T-cell (primary cell): Measurements from ENCODE around the gene PAPPA. TPM values are rescaled to one million over a fixed set of nuclear protein-coding genes. Genes with fewer than 3 reads are reported as not detected.

Source experiments
- ATAC-seq, 4 experiments: fragments of 200-7000 bp in 3 of 4; fragments of 150-1000 bp in 1 of 4; cut with Tn5 transposase; replicated peaks in 1 of 4; 1 replicate in 3 of 4; 2 replicates in 1 of 4; pipeline ENCODE4 v1.10.0; 2021; ENCODE audit warnings: moderate library complexity in 3 of 4, mild to moderate bottlenecking in 2 of 4, moderate number of reproducible peaks in 1 of 4
- CTCF ChIA-PET, 2 donors: fragments of 300-600 bp; sonication (Branson Sonifier 250); formaldehyde crosslinking; loops; one replicate each; lab custom pipeline; 2022; ENCODE audit warnings: antibody characterized with exemption in 2 of 2; lab: Charles Lee
- POLR2A ChIA-PET, 2 donors: fragments of 300-600 bp; sonication (Branson Sonifier 250); formaldehyde crosslinking; loops; one replicate each; lab custom pipeline; 2022; ENCODE audit warnings: antibody characterized with exemption in 2 of 2; lab: Charles Lee
- DNase-seq, 35 experiments: peaks; one replicate each; pipeline versions ENCODE4 v3.0.0 to v3.0.0-alpha.2; 2013 to 2023
- H3K27ac ChIP-seq: one replicate; pipeline ENCODE4 v1.5.1; 2013; ENCODE audit warnings: low read length
- H3K27me3 ChIP-seq, 2 experiments: replicated peaks in 1 of 2; 1 replicate in 1 of 2; 2 replicates in 1 of 2; pipeline versions ENCODE4 v1.6.1 to v1.7.0; 2013; ENCODE audit warnings: low read length in 1 of 2, mixed read lengths in 1 of 2; ENCODE audit not compliant: control insufficient read depth in 2 of 2, insufficient read depth in 2 of 2; ENCODE audit errors: extremely low read depth in 1 of 2
- H3K36me3 ChIP-seq, 2 donors: 1 replicate in 1 of 2; 2 replicates in 1 of 2; pipeline versions ENCODE4 v1.6.1 to v1.7.0; 2013; ENCODE audit warnings: low read length in 1 of 2; ENCODE audit not compliant: control insufficient read depth in 2 of 2, insufficient read depth in 1 of 2; ENCODE audit errors: extremely low read depth in 1 of 2
- H3K4me1 ChIP-seq, 2 experiments: 1 replicate in 1 of 2; 2 replicates in 1 of 2; pipeline versions ENCODE4 v1.6.1 to v1.7.0; 2013; ENCODE audit warnings: low read length in 2 of 2, mixed read lengths in 1 of 2; ENCODE audit not compliant: insufficient read depth in 2 of 2, control insufficient read depth in 1 of 2; ENCODE audit errors: extremely low read depth in 1 of 2
- H3K4me3 ChIP-seq, 2 donors: 1 replicate in 1 of 2; 2 replicates in 1 of 2; pipeline versions ENCODE4 v1.5.1 to v1.7.0; 2013; ENCODE audit warnings: mild to moderate bottlenecking in 2 of 2, low read length in 1 of 2, moderate library complexity in 1 of 2; ENCODE audit not compliant: control insufficient read depth in 1 of 2; ENCODE audit errors: extremely low read depth in 1 of 2
- H3K9me3 ChIP-seq: 2 replicates; pipeline ENCODE4 v1.7.0; 2013
- H3K27ac Mint-ChIP-seq, 2 donors: one replicate each; pipeline ENCODE4 v1.8.0; 2020 to 2021; ENCODE audit warnings: mild to moderate bottlenecking in 2 of 2, mixed read lengths in 2 of 2
- H3K27me3 Mint-ChIP-seq, 2 donors: one replicate each; pipeline ENCODE4 v1.8.0; 2021 to 2022; ENCODE audit warnings: mixed read lengths in 2 of 2
- H3K36me3 Mint-ChIP-seq: one replicate; pipeline ENCODE4 v1.8.0; 2021; ENCODE audit warnings: mixed read lengths
- H3K4me1 Mint-ChIP-seq, 3 donors: one replicate each; pipeline ENCODE4 v1.8.0; 2020 to 2022; ENCODE audit warnings: mixed read lengths in 3 of 3, mild to moderate bottlenecking in 1 of 3
- H3K4me3 Mint-ChIP-seq, 3 donors: one replicate each; pipeline ENCODE4 v1.8.0; 2020 to 2022; ENCODE audit warnings: mild to moderate bottlenecking in 3 of 3, mixed read lengths in 3 of 3, moderate library complexity in 3 of 3
- H3K9me3 Mint-ChIP-seq, 3 donors: one replicate each; pipeline ENCODE4 v1.8.0; 2020 to 2022; ENCODE audit warnings: mixed read lengths in 3 of 3
- WGBS: methylation state at CpG from one replicate; pipeline ENCODE4 v1.1.5; 2013; ENCODE audit warnings: missing lambda C conversion rate; ENCODE audit not compliant: insufficient coverage; 5-methylcytosine and 5-hydroxymethylcytosine counted together
- total RNA-seq, 35 experiments: library from RNA in 6 of 35; stranded (reverse) in 6 of 35; fragments of 120-200 nt in 1 of 35; gene quantifications; one replicate each; pipeline versions ENCODE4 v1.2.1 to v1.2.4 and lab custom pipeline; 2013 to 2026

PAPPA gene
- total RNA-seq, 5 donors from 2014 or later (not counting 1 experiment from before 2014, with no cell fraction given): 0.03 to 0.09 (median 0.07) TPM; not detected in 2

DNA sequence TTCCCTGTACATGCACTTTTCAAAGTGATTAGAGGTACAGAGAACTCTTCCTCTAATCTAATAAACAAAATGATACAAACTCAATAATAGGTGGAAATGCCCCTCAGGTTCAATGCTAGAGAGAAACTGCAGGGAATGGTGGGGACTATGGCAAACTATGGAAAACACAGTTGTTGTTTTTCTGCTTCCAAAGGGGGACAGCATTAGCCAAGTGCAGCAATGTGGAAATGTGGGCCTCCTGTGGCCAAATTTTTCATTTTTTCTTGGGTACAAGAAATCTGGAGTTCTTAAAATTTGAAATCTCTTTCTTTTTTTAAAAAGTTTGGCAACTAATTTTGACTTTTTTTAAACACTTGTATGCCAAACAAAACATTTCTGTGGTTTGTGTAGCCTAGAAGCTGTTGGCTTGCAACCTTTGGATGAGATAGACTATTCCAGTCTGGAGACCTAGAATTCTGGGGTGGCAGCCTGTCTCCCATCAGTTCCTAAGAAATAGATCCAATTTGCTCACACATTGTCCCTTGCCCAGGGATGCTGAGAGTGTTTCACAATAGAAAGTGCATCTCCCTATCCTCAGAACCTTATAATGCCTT, 218.6 kb downstream of the PAPPA start:
- H3K36me3 Mint-ChIP-seq: no peaks in the 10 kb centered on the region
- CTCF ChIA-PET: interaction anchor here in 1 of 2 donors (0.6 kb wide), 1 partner anchor 99 kb away, joined by 4 read pairs; no protein-coding TSS in a partner anchor
- no peaks in the 10 kb centered on the region for H3K27me3 Mint-ChIP-seq
- no peak for ATAC-seq
- no peaks in the 10 kb centered on the region for H3K4me1 ChIP-seq
- H3K27ac ChIP-seq: no peak overlapping the region
- no peak overlapping the region for H3K4me3 Mint-ChIP-seq
- H3K4me3 ChIP-seq: no peak overlapping the region
- no peaks in the 10 kb centered on the region for H3K36me3 ChIP-seq
- no peaks in the 10 kb centered on the region for H3K27me3 ChIP-seq
- no peak overlapping the region for H3K27ac Mint-ChIP-seq
- DNase-seq: no peak
- H3K4me1 Mint-ChIP-seq: no peaks in the 10 kb centered on the region
- no peaks in the 10 kb centered on the region for H3K9me3 ChIP-seq
- H3K9me3 Mint-ChIP-seq: peaks cover 0 to 2% (median 0%) of the 10 kb centered on the region in 3 donors
- POLR2A ChIA-PET: no interaction called here

DNA sequence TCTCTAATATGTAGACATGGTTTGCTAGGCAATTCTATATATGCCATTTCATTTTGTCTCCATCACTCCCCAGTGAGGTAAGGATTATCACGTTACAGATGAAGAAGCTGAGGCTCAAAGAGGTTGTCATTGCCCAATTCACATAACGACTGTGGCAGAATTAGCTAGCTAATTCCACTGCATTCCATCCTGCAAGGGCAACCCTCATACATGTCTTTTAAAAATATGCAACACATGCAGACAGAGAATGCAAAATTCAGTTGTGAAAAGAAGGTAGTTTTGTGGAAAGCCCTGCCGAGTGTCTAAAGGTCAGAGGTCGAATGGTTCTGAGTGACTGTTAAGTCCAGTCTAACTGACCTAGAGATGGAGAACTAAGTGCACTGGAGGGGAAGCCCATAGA, 219.2 kb downstream of the PAPPA start:
- H3K4me1 Mint-ChIP-seq: no peaks in the 10 kb centered on the region
- H3K4me3 Mint-ChIP-seq: no peak overlapping the region

DNA sequence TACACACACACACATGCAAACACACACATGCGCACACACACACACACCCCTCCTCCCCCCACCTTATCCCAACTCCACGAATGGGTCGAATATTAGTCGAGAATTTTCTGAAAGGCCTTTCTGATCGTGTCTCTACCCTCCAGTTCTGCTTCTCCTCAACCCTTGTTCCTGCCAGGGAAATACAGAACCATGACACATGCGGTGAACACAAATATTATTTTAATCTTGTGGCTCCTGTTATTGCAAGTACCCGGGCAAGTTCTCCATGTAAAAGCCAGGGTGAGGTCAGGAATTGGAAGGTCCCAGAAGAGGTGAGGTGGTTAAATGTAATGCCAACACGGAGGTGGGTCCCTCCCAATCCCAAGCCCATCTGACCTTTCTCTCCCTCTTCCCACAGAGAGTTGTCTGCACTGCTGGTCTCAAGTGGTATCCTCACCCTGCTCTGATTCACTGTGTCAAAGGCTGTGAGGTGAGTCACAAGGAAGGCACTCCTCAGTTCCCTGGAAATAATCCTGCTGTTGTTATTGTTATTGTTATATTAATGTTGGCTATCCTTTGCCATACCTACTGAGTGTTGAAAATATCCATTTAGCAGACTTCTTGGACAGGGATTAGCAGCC, 223.7 kb downstream of the PAPPA start:
- DNase-seq (no peak), ATAC-seq (no peak)
- H3K36me3 ChIP-seq: no peaks in the 10 kb centered on the region
- ChIA-PET POLR2A (no interaction called here), CTCF (no interaction called here)
- 67% methylated on average over 5 of the region's 8 CpGs for WGBS
- no peak overlapping the region for H3K4me3 ChIP-seq
- no peaks in the 10 kb centered on the region for H3K27me3 Mint-ChIP-seq
- no peaks in the 10 kb centered on the region for H3K4me1 ChIP-seq
- no peaks in the 10 kb centered on the region for H3K36me3 Mint-ChIP-seq
- no peak overlapping the region for H3K4me3 Mint-ChIP-seq
- no peak overlapping the region for H3K27ac ChIP-seq
- H3K9me3 ChIP-seq: no peaks in the 10 kb centered on the region
- H3K9me3 Mint-ChIP-seq: peaks cover 0 to 2% (median 0%) of the 10 kb centered on the region in 3 donors
- H3K27me3 ChIP-seq: no peaks in the 10 kb centered on the region
- no peaks in the 10 kb centered on the region for H3K4me1 Mint-ChIP-seq
- no peak overlapping the region for H3K27ac Mint-ChIP-seq

More for the DNA sequence above, 219.2 kb downstream of the PAPPA start:
- no peaks in the 10 kb centered on the region for H3K27me3 Mint-ChIP-seq
- CTCF ChIA-PET: no interaction called here
- POLR2A ChIA-PET: no interaction called here
- Histone ChIP-seq H3K9me3 (no peaks in the 10 kb centered on the region), H3K4me3 (no peak overlapping the region), H3K36me3 (no peaks in the 10 kb centered on the region), H3K27me3 (no peaks in the 10 kb centered on the region), H3K4me1 (no peaks in the 10 kb centered on the region), H3K27ac (no peak overlapping the region)
- H3K9me3 Mint-ChIP-seq: peaks cover 0 to 2% (median 0%) of the 10 kb centered on the region in 3 donors
- H3K36me3 Mint-ChIP-seq: no peaks in the 10 kb centered on the region
- ATAC-seq: no peak
- WGBS: 86% methylated on average over 2 of the region's 4 CpGs
- no peak for DNase-seq
- no peak overlapping the region for H3K27ac Mint-ChIP-seq

GRCh38 chr9:116378873-116379272, 225.3 kb downstream of the PAPPA start:
- no peak overlapping the region for H3K27ac ChIP-seq
- Mint-ChIP-seq H3K27ac (no peak overlapping the region), H3K9me3 (no peaks in the 10 kb centered on the region), H3K4me1 (no peaks in the 10 kb centered on the region), H3K27me3 (no peaks in the 10 kb centered on the region), H3K36me3 (no peaks in the 10 kb centered on the region), H3K4me3 (no peak overlapping the region)
- H3K4me3 ChIP-seq: no peak overlapping the region
- H3K27me3 ChIP-seq: no peaks in the 10 kb centered on the region
- no peaks in the 10 kb centered on the region for H3K4me1 ChIP-seq
- ATAC-seq: no peak
- H3K9me3 ChIP-seq: no peaks in the 10 kb centered on the region
- DNase-seq: no peak
- ChIA-PET CTCF (no interaction called here), POLR2A (no interaction called here)
- H3K36me3 ChIP-seq: no peaks in the 10 kb centered on the region
- 92% methylated on average over 2 of the region's 2 CpGs for WGBS

DNA sequence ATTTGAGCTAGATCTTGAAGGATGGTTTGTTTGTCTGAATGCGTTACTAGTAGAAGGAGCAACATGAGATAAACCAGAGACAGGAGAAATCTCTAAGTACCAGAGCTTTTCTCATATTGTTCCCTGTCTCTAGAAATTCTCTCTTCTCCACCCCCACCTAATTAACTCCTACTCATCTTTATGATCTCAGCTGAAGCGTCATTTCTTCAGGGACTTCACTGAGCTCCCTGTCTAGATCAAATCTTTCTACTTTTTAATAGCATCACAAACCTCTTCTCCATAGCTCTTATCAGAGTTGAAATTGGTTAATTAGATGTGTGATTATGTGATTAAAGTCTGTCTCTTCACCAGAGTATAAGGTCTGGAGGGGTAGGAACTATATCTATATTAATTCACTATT, 226.2 kb downstream of the PAPPA start:
- H3K36me3 ChIP-seq: no peaks in the 10 kb centered on the region
- H3K27ac ChIP-seq: no peak overlapping the region
- no CpG with 5 or more reads among the region's 2 CpGs for WGBS
- Mint-ChIP-seq H3K27ac (no peak overlapping the region), H3K4me1 (no peaks in the 10 kb centered on the region), H3K36me3 (no peaks in the 10 kb centered on the region), H3K9me3 (no peaks in the 10 kb centered on the region), H3K4me3 (no peak overlapping the region), H3K27me3 (no peaks in the 10 kb centered on the region)
- H3K4me1 ChIP-seq: no peaks in the 10 kb centered on the region
- no peaks in the 10 kb centered on the region for H3K9me3 ChIP-seq
- ATAC-seq (no peak), DNase-seq (no peak)
- ChIA-PET POLR2A (no interaction called here), CTCF (no interaction called here)
- H3K27me3 ChIP-seq: no peaks in the 10 kb centered on the region
- no peak overlapping the region for H3K4me3 ChIP-seq

DNA sequence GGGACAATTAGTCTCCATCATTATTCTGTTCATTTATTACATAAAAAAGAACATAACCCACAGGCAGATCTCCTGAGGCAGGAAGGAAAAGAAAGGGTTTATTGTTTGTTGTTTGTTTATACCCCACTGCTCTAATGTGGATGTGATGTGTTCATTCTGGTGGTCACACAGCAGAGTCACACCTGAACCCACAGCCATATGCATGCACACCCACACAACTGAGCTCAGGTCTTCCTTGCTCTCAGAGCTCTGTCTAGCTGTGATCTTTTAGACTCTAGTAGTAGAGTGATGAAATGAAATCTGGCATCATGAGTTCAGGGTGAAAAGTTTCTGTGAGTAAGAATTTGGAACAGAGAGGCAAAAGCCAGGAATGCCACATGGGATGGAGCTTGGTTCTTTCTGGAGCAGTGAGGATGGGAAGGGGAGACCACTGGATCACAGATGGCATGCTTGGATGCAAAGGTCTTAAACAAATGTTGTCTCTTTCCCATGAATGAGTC, 227.0 kb downstream of the PAPPA start:
- H3K4me3 Mint-ChIP-seq: no peak overlapping the region
- no peaks in the 10 kb centered on the region for H3K27me3 Mint-ChIP-seq
- Histone ChIP-seq H3K27me3 (no peaks in the 10 kb centered on the region), H3K9me3 (no peaks in the 10 kb centered on the region), H3K27ac (no peak overlapping the region), H3K36me3 (no peaks in the 10 kb centered on the region), H3K4me1 (no peaks in the 10 kb centered on the region), H3K4me3 (no peak overlapping the region)
- ChIA-PET CTCF (no interaction called here), POLR2A (no interaction called here)
- no peaks in the 10 kb centered on the region for H3K4me1 Mint-ChIP-seq
- no peaks in the 10 kb centered on the region for H3K9me3 Mint-ChIP-seq
- H3K27ac Mint-ChIP-seq: no peak overlapping the region
- H3K36me3 Mint-ChIP-seq: no peaks in the 10 kb centered on the region
- ATAC-seq: no peak
- DNase-seq: no peak
